Esophagus muscularis mucosa (tissue), 4 donors: ENCODE results near the gene HSPG2.

Experiments
- CTCF ChIP-seq, 3 experiments: fragments of 200-600 bp in 2 of 3; fragments of 450-650 bp in 1 of 3; sonication (generic) in 2 of 3; IDR thresholded peaks; one replicate each; pipeline ENCODE4 v1.5.1; 2017 to 2019; ENCODE audit warnings: antibody characterized with exemption in 3 of 3, mild to moderate bottlenecking in 2 of 3, moderate library complexity in 1 of 3
- EP300 ChIP-seq: sonication (generic); formaldehyde crosslinking; IDR thresholded peaks from one replicate; pipeline ENCODE4 v1.6.1; 2017; ENCODE audit warnings: antibody characterized with exemption
- POLR2A ChIP-seq: fragments of 450-650 bp; IDR thresholded peaks from one replicate; pipeline ENCODE4 v1.6.1; 2017; ENCODE audit warnings: antibody characterized with exemption, moderate library complexity, mild to moderate bottlenecking, low read depth
- POLR2AphosphoS5 ChIP-seq, 2 donors: sonication (generic); formaldehyde crosslinking; IDR thresholded peaks; one replicate each; pipeline ENCODE4 v1.6.1; 2017; ENCODE audit warnings: antibody characterized with exemption in 2 of 2

GRCh38 chr1:21914880-21915640 is 22.1 kb downstream of the HSPG2 start:
- TF ChIP-seq POLR2A (no peak), CTCF (IDR thresholded peaks at IDR 0.05) (no peak), EP300 (no peak), POLR2AphosphoS5 (IDR thresholded peaks at IDR 0.05) (peak in 1 of 2 donors; percentile 38)
